Neural crest cell (in vitro differentiated cells): ENCODE measurements around the gene GOLPH3. TPM values are rescaled to one million over a fixed set of nuclear protein-coding genes. Genes with fewer than 3 reads are reported as not detected.
"Not testable (repeated sequence)": the region's sequence is repeated elsewhere in the genome, so short reads cannot be mapped to it uniquely, and the experiment has no call there.

Experiments
- DNase-seq: peaks from one replicate; pipeline ENCODE4 v3.0.0; 2021; ENCODE audit warnings: low read depth, mixed read lengths, low spot score
- H3K27ac Mint-ChIP-seq: one replicate; pipeline ENCODE4 v1.8.0; 2021; ENCODE audit warnings: mild to moderate bottlenecking, mixed read lengths; ENCODE audit not compliant: unreplicated experiment
- H3K27me3 Mint-ChIP-seq: 2 replicates; pipeline ENCODE4 v1.8.0; 2021; ENCODE audit warnings: low read depth, mild to moderate bottlenecking, mixed read lengths
- H3K36me3 Mint-ChIP-seq: 2 replicates; pipeline ENCODE4 v1.8.0; 2021; ENCODE audit warnings: low read depth, mild to moderate bottlenecking, mixed read lengths
- H3K4me1 Mint-ChIP-seq: 2 replicates; pipeline ENCODE4 v1.8.0; 2021; ENCODE audit warnings: mixed read lengths
- H3K4me3 Mint-ChIP-seq: one replicate; pipeline ENCODE4 v1.8.0; 2021; ENCODE audit warnings: mild to moderate bottlenecking, mixed read lengths
- H3K9me3 Mint-ChIP-seq: 2 replicates; pipeline ENCODE4 v1.8.0; 2021; ENCODE audit warnings: mixed read lengths
- CTCF ChIP-seq: fragments of 200-600 bp; sonication (generic); conservative IDR thresholded peaks from 2 replicates; pipeline ENCODE4 v1.5.0; 2021; ENCODE audit warnings: antibody characterized with exemption, mild to moderate bottlenecking
- long read RNA-seq: library from polyadenylated mRNA; unstranded; transcript quantifications from one replicate; pipeline ENCODE4 v2.0.0, GENCODE V29; 2020
- total RNA-seq: library from RNA; stranded (reverse); gene quantifications from 2 replicates; pipeline ENCODE4 v1.2.1, GENCODE V29; 2021

Gene GOLPH3
- total RNA-seq, result 61.7 and 62.9 TPM in 2 replicates
- long read RNA-seq, partial matches to known transcripts, result 0 of 10 reads
- long read RNA-seq, other reads (novel, unspliced or antisense), result 10 of 10 reads

GRCh38 chr5:32174011-32174870, at the start of gene GOLPH3:
TSS of gene GOLPH3 (minus strand) at chr5:32174319. CDS start at chr5:32174034, 285 bp downstream.
- H3K36me3 Mint-ChIP-seq, result peaks cover 18% of the 10 kb centered on the region
- peak within 1 kb of the TSS; percentile 99 for H3K27ac Mint-ChIP-seq
- peaks cover 41% of the 10 kb centered on the region for H3K4me1 Mint-ChIP-seq
- no peaks in the 10 kb centered on the region for H3K9me3 Mint-ChIP-seq
- peak within 1 kb of the TSS; percentile 99 for H3K4me3 Mint-ChIP-seq
- peak; percentile 88 for DNase-seq
- no peaks in the 10 kb centered on the region for H3K27me3 Mint-ChIP-seq
- peak; percentile 17 for TF ChIP-seq CTCF

GRCh38 chr5:32222723-32223470, 48.8 kb upstream of the GOLPH3 start:
- Mint-ChIP-seq H3K9me3 (no peaks in the 10 kb centered on the region), H3K4me1 (peaks cover 16% of the 10 kb centered on the region), H3K27me3 (no peaks in the 10 kb centered on the region), H3K4me3 (no peak overlapping the region), H3K36me3 (peaks cover 6% of the 10 kb centered on the region), H3K27ac (no peak overlapping the region)
- DNase-seq, result no peak
- TF ChIP-seq CTCF, result no peak

- Mint-ChIP-seq H3K27ac (no peak overlapping the region), H3K27me3 (no peaks in the 10 kb centered on the region), H3K9me3 (no peaks in the 10 kb centered on the region), H3K36me3 (no peaks in the 10 kb centered on the region), H3K4me1 (peaks cover 8% of the 10 kb centered on the region), H3K4me3 (no peak overlapping the region)
- TF ChIP-seq CTCF, result no peak
- no peak for DNase-seq
Measured at GRCh38 chr5:32217886-32218396, 43.8 kb upstream of the GOLPH3 start.

GRCh38 chr5:32214344-32214743, 40.2 kb upstream of the GOLPH3 start:
- not testable (repeated sequence) for H3K27ac Mint-ChIP-seq, H3K9me3 Mint-ChIP-seq, H3K4me1 Mint-ChIP-seq, H3K4me3 Mint-ChIP-seq, H3K27me3 Mint-ChIP-seq, DNase-seq, H3K36me3 Mint-ChIP-seq

DNA sequence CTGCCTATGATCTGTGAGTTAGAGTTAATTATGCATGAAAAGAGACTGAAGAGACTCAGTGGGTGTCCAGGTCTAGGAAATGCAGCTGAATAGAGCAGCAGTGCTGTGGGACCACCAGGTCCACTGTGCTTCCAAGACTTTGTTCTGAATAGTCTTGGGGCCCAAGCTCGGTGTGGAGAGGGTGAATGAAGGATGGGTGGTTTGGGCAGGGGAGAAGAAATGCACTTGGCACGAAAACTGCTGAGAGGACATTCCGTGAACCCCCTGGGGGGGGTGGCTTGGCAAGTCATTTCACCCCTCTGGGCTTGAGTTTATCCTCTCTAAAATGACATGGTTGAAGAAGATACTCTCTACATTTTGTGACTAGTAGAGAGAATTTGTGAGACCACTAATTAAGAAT, 36.0 kb upstream of the GOLPH3 start:
- no peak for DNase-seq
- Mint-ChIP-seq H3K27ac (no peak overlapping the region), H3K9me3 (no peaks in the 10 kb centered on the region), H3K27me3 (no peaks in the 10 kb centered on the region), H3K4me1 (no peaks in the 10 kb centered on the region), H3K4me3 (no peak overlapping the region), H3K36me3 (peaks cover 4% of the 10 kb centered on the region)
- no peak for TF ChIP-seq CTCF

DNA sequence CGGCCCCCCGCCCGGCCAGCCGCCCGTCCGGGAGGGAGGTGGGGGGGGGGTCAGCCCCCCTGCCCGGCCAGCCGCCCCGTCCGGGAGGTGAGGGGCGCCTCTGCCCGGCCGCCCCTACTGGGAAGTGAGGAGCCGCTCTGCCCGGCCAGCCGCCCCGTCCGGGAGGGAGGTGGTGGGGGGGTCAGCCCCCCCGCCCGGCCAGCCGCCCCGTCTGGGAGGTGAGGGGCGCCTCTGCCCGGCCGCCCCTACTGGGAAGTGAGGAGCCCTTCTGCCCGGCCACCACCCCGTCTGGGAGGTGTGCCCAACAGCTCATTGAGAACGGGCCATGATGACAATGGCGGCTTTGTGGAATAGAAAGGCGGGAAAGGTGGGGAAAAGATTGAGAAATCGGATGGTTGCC, 34.7 kb upstream of the GOLPH3 start:
- not testable (repeated sequence) for H3K27me3 Mint-ChIP-seq

More for the DNA sequence above, 34.7 kb upstream of the GOLPH3 start:
- not testable (repeated sequence) for DNase-seq, H3K4me3 Mint-ChIP-seq, H3K9me3 Mint-ChIP-seq, H3K4me1 Mint-ChIP-seq, H3K27ac Mint-ChIP-seq, H3K36me3 Mint-ChIP-seq
